Suprapubic skin (tissue), 4 donors: ENCODE data around the gene MRPL16. TPM values are rescaled to one million over a fixed set of nuclear protein-coding genes. Genes with fewer than 3 reads are reported as not detected.
"Not testable (repeated sequence)": the region's sequence is repeated elsewhere in the genome, so short reads cannot be mapped to it uniquely, and the experiment has no call there.

Source experiments
- DNase-seq, 2 donors: peaks; one replicate each; pipeline ENCODE4 v3.0.0-alpha.2; 2019; ENCODE audit warnings: low spot score in 2 of 2
- H3K27ac ChIP-seq: fragments of 200-600 bp; sonication (generic); one replicate; pipeline ENCODE4 v1.5.1; 2019
- H3K27me3 ChIP-seq: fragments of 200-600 bp; sonication (generic); one replicate; pipeline ENCODE4 v1.5.1; 2019
- H3K36me3 ChIP-seq: fragments of 200-600 bp; sonication (generic); one replicate; pipeline ENCODE4 v1.5.1; 2019
- H3K4me1 ChIP-seq: fragments of 200-600 bp; sonication (generic); one replicate; pipeline ENCODE4 v1.5.1; 2019
- H3K4me3 ChIP-seq: fragments of 200-600 bp; sonication (generic); one replicate; pipeline ENCODE4 v1.5.1; 2019; ENCODE audit warnings: mild to moderate bottlenecking
- H3K9me3 ChIP-seq: fragments of 200-600 bp; sonication (generic); one replicate; pipeline ENCODE4 v1.5.1; 2019
- CTCF ChIP-seq, 2 donors: fragments of 200-600 bp in 1 of 2; fragments of 450-650 bp in 1 of 2; sonication (generic) in 1 of 2; IDR thresholded peaks; one replicate each; pipeline ENCODE4 v1.5.1; 2016 to 2019; ENCODE audit warnings: antibody characterized with exemption in 2 of 2, mild to moderate bottlenecking in 1 of 2, moderate library complexity in 1 of 2
- EP300 ChIP-seq: sonication (generic); formaldehyde crosslinking; IDR thresholded peaks from one replicate; pipeline ENCODE4 v1.6.1; 2017; ENCODE audit warnings: antibody characterized with exemption
- POLR2A ChIP-seq, 2 donors: fragments of 450-650 bp; IDR thresholded peaks; one replicate each; pipeline ENCODE4 v1.6.1; 2017; ENCODE audit warnings: antibody characterized with exemption in 2 of 2, mild to moderate bottlenecking in 2 of 2, moderate library complexity in 2 of 2
- POLR2AphosphoS5 ChIP-seq, 3 donors: sonication (generic); formaldehyde crosslinking; IDR thresholded peaks; one replicate each; pipeline ENCODE4 v1.6.1; 2017; ENCODE audit warnings: antibody characterized with exemption in 3 of 3
- WGBS: methylation state at CpG from one replicate; pipeline ENCODE4 v1.1.5; 2018; 5-methylcytosine and 5-hydroxymethylcytosine counted together
- total RNA-seq, 4 donors: library from RNA; depleted of rRNA; stranded (reverse); fragments of >200 nt; gene quantifications; one replicate each; pipeline ENCODE4 v1.1.0, GENCODE V29; 2016

The MRPL16 gene
- total RNA-seq, 4 donors from 2014 or later, result 27.8 to 42.0 (median 32.4) TPM

GRCh38 chr11:59839615-59840014, 29.0 kb upstream of the MRPL16 start:
- no peaks in the 10 kb centered on the region for H3K9me3 ChIP-seq
- no peaks in the 10 kb centered on the region for H3K4me1 ChIP-seq
- H3K27me3 ChIP-seq, result no peaks in the 10 kb centered on the region
- H3K27ac ChIP-seq, result no peak overlapping the region
- no peaks in the 10 kb centered on the region for H3K36me3 ChIP-seq
- no peak for TF ChIP-seq CTCF (IDR thresholded peaks at IDR 0.05)
- no peak for TF ChIP-seq POLR2AphosphoS5 (IDR thresholded peaks at IDR 0.05)
- no peak for TF ChIP-seq POLR2A (IDR thresholded peaks at IDR 0.05)
- no peak for TF ChIP-seq EP300
- no peak overlapping the region for H3K4me3 ChIP-seq
- no peak for DNase-seq

GRCh38 chr11:59833602-59834001, 23.0 kb upstream of the MRPL16 start:
- no peak overlapping the region for H3K4me3 ChIP-seq
- H3K36me3 ChIP-seq, result no peaks in the 10 kb centered on the region
- no peaks in the 10 kb centered on the region for H3K9me3 ChIP-seq
- TF ChIP-seq POLR2AphosphoS5 (IDR thresholded peaks at IDR 0.05) (no peak), POLR2A (IDR thresholded peaks at IDR 0.05) (no peak), CTCF (IDR thresholded peaks at IDR 0.05) (no peak), EP300 (no peak)
- WGBS, result 73% methylated on average over 2 of the region's 2 CpGs
- no peak overlapping the region for H3K27ac ChIP-seq
- DNase-seq, result no peak
- no peaks in the 10 kb centered on the region for H3K4me1 ChIP-seq
- no peaks in the 10 kb centered on the region for H3K27me3 ChIP-seq

GRCh38 chr11:59829358-59829757, 18.8 kb upstream of the MRPL16 start:
- no peaks in the 10 kb centered on the region for H3K4me1 ChIP-seq
- TF ChIP-seq EP300 (no peak), CTCF (IDR thresholded peaks at IDR 0.05) (no peak), POLR2A (IDR thresholded peaks at IDR 0.05) (no peak), POLR2AphosphoS5 (IDR thresholded peaks at IDR 0.05) (no peak)
- H3K4me3 ChIP-seq, result no peak overlapping the region
- H3K36me3 ChIP-seq, result no peaks in the 10 kb centered on the region
- DNase-seq, result no peak
- no peaks in the 10 kb centered on the region for H3K27me3 ChIP-seq
- H3K9me3 ChIP-seq, result no peaks in the 10 kb centered on the region
- no peak overlapping the region for H3K27ac ChIP-seq
- WGBS, result 85% methylated on average over 3 of the region's 3 CpGs

- no peaks in the 10 kb centered on the region for H3K4me1 ChIP-seq
- TF ChIP-seq CTCF (IDR thresholded peaks at IDR 0.05) (peak; percentile 30 to 33), POLR2AphosphoS5 (IDR thresholded peaks at IDR 0.05) (no peak)
- 19% methylated on average over 9 of the region's 9 CpGs for WGBS
- no peak overlapping the region for H3K4me3 ChIP-seq
- H3K9me3 ChIP-seq, result no peaks in the 10 kb centered on the region
- no peak for DNase-seq
- no peak overlapping the region for H3K27ac ChIP-seq
- no peaks in the 10 kb centered on the region for H3K36me3 ChIP-seq
- H3K27me3 ChIP-seq, result no peaks in the 10 kb centered on the region
These were observed 12.5 kb upstream of the MRPL16 start for GRCh38 chr11:59822989-59823566.

GRCh38 chr11:59818572-59818971, 8.0 kb upstream of the MRPL16 start:
- Histone ChIP-seq H3K4me3 (no peak overlapping the region), H3K36me3 (no peaks in the 10 kb centered on the region), H3K27ac (no peak overlapping the region), H3K4me1 (no peaks in the 10 kb centered on the region), H3K27me3 (no peaks in the 10 kb centered on the region), H3K9me3 (no peaks in the 10 kb centered on the region)
- no peak for DNase-seq
- no peak for TF ChIP-seq EP300
- no peak for TF ChIP-seq CTCF (IDR thresholded peaks at IDR 0.05)
- TF ChIP-seq POLR2A (IDR thresholded peaks at IDR 0.05), result no peak
- TF ChIP-seq POLR2AphosphoS5 (IDR thresholded peaks at IDR 0.05), result no peak
- WGBS, result 74% methylated on average over 4 of the region's 4 CpGs

GRCh38 chr11:59816434-59816833, 5.9 kb upstream of the MRPL16 start:
- not testable (repeated sequence) for H3K4me1 ChIP-seq, H3K27ac ChIP-seq, DNase-seq, H3K9me3 ChIP-seq, H3K36me3 ChIP-seq, H3K4me3 ChIP-seq, H3K27me3 ChIP-seq
- WGBS, result 80% methylated on average over 1 of the region's 1 CpG
